ENCODE results near the gene TRIM50. TPM values are rescaled to one million over a fixed set of nuclear protein-coding genes. Genes with fewer than 3 reads are reported as not detected.

Gene TRIM50
- total and polyA plus RNA-seq, 2 of the 13 experiments (the other 11 are each of a cell fraction or from before 2014, with no cell fraction given): 4.2 to 24.5 TPM

DNA sequence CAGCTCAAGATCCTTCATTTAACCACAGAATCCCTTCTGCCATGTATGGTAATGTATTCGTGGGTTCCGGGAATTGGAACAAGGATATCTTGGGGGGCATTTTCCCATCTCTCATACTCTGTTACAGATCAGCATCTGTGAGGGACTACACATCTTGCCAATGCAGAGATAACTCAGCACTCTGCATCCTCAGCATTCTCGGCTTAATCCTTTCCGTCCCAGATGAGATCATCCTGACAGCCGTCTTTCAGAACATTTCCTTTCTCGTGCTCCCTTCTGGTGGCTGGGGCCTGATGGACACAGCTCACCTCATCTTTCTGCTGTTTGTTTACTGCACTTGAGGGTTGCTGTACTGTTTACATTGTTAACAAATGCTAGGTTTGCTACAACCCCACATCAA is 25.4 kb upstream of the TRIM50 start (continued):
- TF ChIP-seq, protein P1, sequence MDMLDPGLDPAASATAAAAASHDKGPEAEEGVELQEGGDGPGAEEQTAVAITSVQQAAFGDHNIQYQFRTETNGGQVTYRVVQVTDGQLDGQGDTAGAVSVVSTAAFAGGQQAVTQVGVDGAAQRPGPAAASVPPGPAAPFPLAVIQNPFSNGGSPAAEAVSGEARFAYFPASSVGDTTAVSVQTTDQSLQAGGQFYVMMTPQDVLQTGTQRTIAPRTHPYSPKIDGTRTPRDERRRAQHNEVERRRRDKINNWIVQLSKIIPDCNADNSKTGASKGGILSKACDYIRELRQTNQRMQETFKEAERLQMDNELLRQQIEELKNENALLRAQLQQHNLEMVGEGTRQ (IDR thresholded peaks at IDR 0.05; ENCODE audit: low read depth, low read length): no peak
- TF ChIP-seq, protein P1 (CRISPR knock-in tag; IDR thresholded peaks at IDR 0.05; ENCODE audit: borderline replicate concordance): no peak

DNA sequence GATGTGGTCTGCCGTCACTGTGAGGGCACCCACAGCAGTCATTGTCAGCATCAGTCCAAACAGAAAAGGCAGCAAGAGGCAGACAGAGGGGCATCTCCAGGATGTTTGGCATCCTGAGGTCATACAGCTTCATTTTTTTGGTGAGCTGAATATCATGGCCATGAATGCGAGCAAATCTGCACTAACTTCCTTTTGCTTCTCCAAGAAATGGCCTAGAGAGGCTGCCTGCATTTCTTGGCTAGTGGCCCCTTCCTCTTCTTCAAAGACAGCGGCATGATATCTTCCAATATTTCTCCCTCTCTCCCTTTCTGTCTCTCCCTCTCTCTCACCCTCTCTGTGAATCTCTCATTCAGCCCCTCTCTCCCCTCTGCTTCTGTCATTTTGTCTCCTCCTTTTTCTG is 24.9 kb upstream of the TRIM50 start:
- Histone ChIP-seq H3K4me2 (ENCODE audit: low read depth, low read length) (no peak overlapping the region), H3K27me3 (ENCODE audit: control insufficient read depth in 1 of 2, insufficient read depth in 2 of 2, low read length in 2 of 2) (peaks cover 4 to 8% of the 10 kb centered on the region in 2 experiments; a peak in 2 of 5 replicates), H4K20me1 (ENCODE audit: insufficient read depth, low read length) (no peaks in the 10 kb centered on the region), H3K9me3 (ENCODE audit: low read length) (no peaks in the 10 kb centered on the region), H3K4me3 (replicated peaks in 1 of 3; ENCODE audit: insufficient read depth in 1 of 3, low read depth in 2 of 3, low read length in 3 of 3) (no peak overlapping the region), H2AFZ (ENCODE audit: low read length) (no peak overlapping the region), H3K36me3 (replicated peaks in 1 of 2; ENCODE audit: control insufficient read depth in 1 of 2, insufficient read depth in 2 of 2, low read length in 2 of 2) (no peaks in the 10 kb centered on the region), H3K9ac (ENCODE audit: insufficient read depth, low read depth, low read length) (no peak overlapping the region), H3K27ac (ENCODE audit: extremely low read length, insufficient read depth, low read length) (no peak overlapping the region), H3K4me1 (ENCODE audit: insufficient read depth, low read length) (peaks cover 64% of the 10 kb centered on the region), H3K79me2 (ENCODE audit: insufficient read depth, low read length) (no peaks in the 10 kb centered on the region)
- in situ Hi-C loops (cut with HindIII; ENCODE audit: extremely low pct_ligation_motif_present, low pct_unique_long_range_greater_than_20kb): no loop called here
- ChIA-PET POLR2A (interaction anchor here (2.2 kb wide), 1 partner anchor 7 kb away, joined by 7 read pairs; no protein-coding TSS in a partner anchor), CTCF (ENCODE audit: low intra/inter-chr PET ratio, low total read pairs) (no interaction called here)
- no peak for FAIRE-seq
- intact Hi-C loops (cut with micrococcal nuclease; ENCODE audit: unreplicated experiment): no loop called here
- TF ChIP-seq ZBTB42 (CRISPR knock-in tag; IDR thresholded peaks at IDR 0.05): no peak
- WGBS (ENCODE audit: low lambda C conversion rate): 59% methylated on average over 3 of the region's 3 CpGs
- no peak for DNase-seq (ENCODE audit: low spot score)
- ATAC-seq: no peak
- no TSS peak for BruUV-seq (replicated peaks)

DNA sequence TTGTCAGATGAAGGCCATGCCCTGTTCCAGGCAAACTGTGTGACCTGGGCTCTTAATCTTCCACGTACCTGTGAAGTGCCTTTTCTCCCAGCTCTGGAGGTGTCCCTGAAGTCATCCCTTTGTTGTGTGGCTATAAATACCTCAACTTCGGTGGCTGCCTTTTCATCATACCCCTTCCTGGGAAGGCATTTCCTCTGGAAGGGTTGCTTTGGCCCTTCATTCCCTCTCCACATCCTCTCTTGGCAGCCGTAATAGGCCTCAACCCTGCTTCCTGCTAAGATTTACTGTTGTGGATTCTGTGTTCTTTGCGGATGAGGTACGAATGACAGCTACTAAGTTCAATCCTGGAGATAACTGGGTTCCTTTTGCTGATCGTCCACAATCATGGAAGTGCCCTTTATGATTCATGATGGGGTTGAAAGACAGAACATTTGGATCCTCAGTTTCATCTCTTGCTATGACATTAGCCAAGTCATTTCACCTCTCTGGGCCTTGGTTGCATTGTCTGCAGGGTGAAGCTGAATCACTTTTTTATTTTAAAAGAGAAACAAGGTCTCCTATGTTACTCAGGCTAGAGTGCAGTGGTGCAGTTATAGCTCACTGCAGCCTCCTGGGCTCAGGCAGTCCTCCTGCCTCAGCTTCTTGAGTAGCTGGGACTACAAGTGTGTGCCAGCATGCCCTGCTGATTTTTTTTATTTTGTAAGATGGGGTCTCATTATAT is 23.7 kb upstream of the TRIM50 start:
- Histone ChIP-seq H4K20me1 (ENCODE audit: insufficient read depth, low read length) (no peaks in the 10 kb centered on the region), H3K9ac (ENCODE audit: insufficient read depth, low read depth, low read length) (no peak overlapping the region), H3K4me3 (replicated peaks in 1 of 3; ENCODE audit: insufficient read depth in 1 of 3, low read depth in 2 of 3, low read length in 3 of 3) (no peak overlapping the region), H3K27ac (ENCODE audit: extremely low read length, insufficient read depth, low read length) (no peak overlapping the region), H3K4me1 (ENCODE audit: insufficient read depth, low read length) (peaks cover 55% of the 10 kb centered on the region), H3K36me3 (replicated peaks in 1 of 2; ENCODE audit: control insufficient read depth in 1 of 2, insufficient read depth in 2 of 2, low read length in 2 of 2) (no peaks in the 10 kb centered on the region), H3K27me3 (ENCODE audit: control insufficient read depth in 1 of 2, insufficient read depth in 2 of 2, low read length in 2 of 2) (peaks cover 4 to 8% of the 10 kb centered on the region in 2 experiments; a peak in 2 of 5 replicates), H3K9me3 (ENCODE audit: low read length) (no peaks in the 10 kb centered on the region), H3K79me2 (ENCODE audit: insufficient read depth, low read length) (no peaks in the 10 kb centered on the region), H2AFZ (ENCODE audit: low read length) (no peak overlapping the region), H3K4me2 (ENCODE audit: low read depth, low read length) (no peak overlapping the region)
- BruUV-seq (replicated peaks): no TSS peak
- WGBS (ENCODE audit: low lambda C conversion rate): 63% methylated on average over 6 of the region's 6 CpGs
- in situ Hi-C loops (cut with HindIII; ENCODE audit: extremely low pct_ligation_motif_present, low pct_unique_long_range_greater_than_20kb) (no loop called here), intact Hi-C loops (cut with micrococcal nuclease; ENCODE audit: unreplicated experiment) (no loop called here)
- ATAC-seq: no peak
- DNase-seq (ENCODE audit: low spot score): no peak
- no peak for FAIRE-seq
- ChIA-PET POLR2A (no interaction called here), CTCF (ENCODE audit: low intra/inter-chr PET ratio, low total read pairs) (no interaction called here)
- TF ChIP-seq SIN3A (IDR thresholded peaks at IDR 0.05; ENCODE audit: borderline replicate concordance, low read depth, low read length) (no peak), ZNF737 (CRISPR knock-in tag; IDR thresholded peaks at IDR 0.05; ENCODE audit: borderline replicate concordance) (no peak), NR2F6 (IDR thresholded peaks at IDR 0.05) (no peak), NR2F6 (CRISPR knock-in tag; IDR thresholded peaks at IDR 0.05) (no peak), TEAD3 (CRISPR knock-in tag; optimal IDR thresholded peaks at IDR 0.05; ENCODE audit: borderline replicate concordance) (no peak)
- TF ChIP-seq, protein P2, sequence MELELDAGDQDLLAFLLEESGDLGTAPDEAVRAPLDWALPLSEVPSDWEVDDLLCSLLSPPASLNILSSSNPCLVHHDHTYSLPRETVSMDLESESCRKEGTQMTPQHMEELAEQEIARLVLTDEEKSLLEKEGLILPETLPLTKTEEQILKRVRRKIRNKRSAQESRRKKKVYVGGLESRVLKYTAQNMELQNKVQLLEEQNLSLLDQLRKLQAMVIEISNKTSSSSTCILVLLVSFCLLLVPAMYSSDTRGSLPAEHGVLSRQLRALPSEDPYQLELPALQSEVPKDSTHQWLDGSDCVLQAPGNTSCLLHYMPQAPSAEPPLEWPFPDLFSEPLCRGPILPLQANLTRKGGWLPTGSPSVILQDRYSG (CRISPR knock-in tag; IDR thresholded peaks at IDR 0.05): no peak
- TF ChIP-seq, protein P3, sequence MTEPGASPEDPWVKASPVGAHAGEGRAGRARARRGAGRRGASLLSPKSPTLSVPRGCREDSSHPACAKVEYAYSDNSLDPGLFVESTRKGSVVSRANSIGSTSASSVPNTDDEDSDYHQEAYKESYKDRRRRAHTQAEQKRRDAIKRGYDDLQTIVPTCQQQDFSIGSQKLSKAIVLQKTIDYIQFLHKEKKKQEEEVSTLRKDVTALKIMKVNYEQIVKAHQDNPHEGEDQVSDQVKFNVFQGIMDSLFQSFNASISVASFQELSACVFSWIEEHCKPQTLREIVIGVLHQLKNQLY (CRISPR knock-in tag; IDR thresholded peaks at IDR 0.05): no peak
